ENCODE results near the gene DKK3.
A peak's percentile ranks its signal among the peaks of the same experiment; 100 is the strongest.

Gene DKK3

GRCh38 chr11:11980841-11981308 lies 27.6 kb downstream of the DKK3 start:
- DNase-seq = peak in 1 of 2 experiments; percentile 0

GRCh38 chr11:11980200-11980599 lies 28.2 kb downstream of the DKK3 start:
- DNase-seq = peak in 1 of 2 experiments; percentile 4

GRCh38 chr11:11979488-11980117 lies 28.8 kb downstream of the DKK3 start:
- DNase-seq = peak in 1 of 2 experiments; percentile 11

- peak in 1 of 2 experiments; percentile 2 for DNase-seq
Measured at GRCh38 chr11:11978792-11979487, 29.5 kb downstream of the DKK3 start.

- DNase-seq = peak in 1 of 2 experiments; percentile 0
Measured at GRCh38 chr11:11978098-11978637, 30.3 kb downstream of the DKK3 start.

GRCh38 chr11:11977206-11977938 lies 31.1 kb downstream of the DKK3 start:
- peak in 1 of 2 experiments; percentile 4 for DNase-seq

- peak in 1 of 2 experiments; percentile 7 for DNase-seq
Measured at GRCh38 chr11:11976481-11977127, 31.8 kb downstream of the DKK3 start.

GRCh38 chr11:11975201-11976092 lies 33.0 kb downstream of the DKK3 start:
- DNase-seq = peak in 1 of 2 experiments; percentile 7

- DNase-seq = no peak
Measured at GRCh38 chr11:11973866-11974265, 34.6 kb downstream of the DKK3 start.

- DNase-seq = peak in 1 of 2 experiments; percentile 4
Measured at GRCh38 chr11:11973361-11973800, 35.0 kb downstream of the DKK3 start.

- DNase-seq = peak in 1 of 2 experiments; percentile 9
Measured at GRCh38 chr11:11972730-11973341, 35.6 kb downstream of the DKK3 start.

GRCh38 chr11:11971906-11972547 lies 36.4 kb downstream of the DKK3 start:
- DNase-seq = peak in 1 of 2 experiments; percentile 6

- peak in 1 of 2 experiments; percentile 9 for DNase-seq
Measured at GRCh38 chr11:11970556-11970955, 37.9 kb downstream of the DKK3 start.

- DNase-seq = no peak
Measured at GRCh38 chr11:11969380-11970215, 38.8 kb downstream of the DKK3 start.

- no peak for DNase-seq
Measured at GRCh38 chr11:11968511-11969280, 39.7 kb downstream of the DKK3 start.

GRCh38 chr11:11967669-11968510 lies 40.5 kb downstream of the DKK3 start:
- no peak for DNase-seq

- DNase-seq = peak; percentile 83 to 85
Measured at GRCh38 chr11:11966826-11967668, 41.4 kb downstream of the DKK3 start.
